WTC11 (cell line): ENCODE measurements around the gene UBAC2. TPM values are rescaled to one million over a fixed set of nuclear protein-coding genes. Genes with fewer than 3 reads are reported as not detected.

Experiments
- ATAC-seq: fragments of 200-7000 bp; cut with Tn5 transposase; 2 replicates; pipeline ENCODE4 v1.10.0; 2021; ENCODE audit warnings: mild to moderate bottlenecking, moderate library complexity
- CTCF ChIA-PET: fragments of 300-600 bp; sonication (Branson Sonifier 250); formaldehyde crosslinking; loops from one replicate; lab custom pipeline; 2021; ENCODE audit warnings: antibody characterized with exemption; lab: Charles Lee
- POLR2A ChIA-PET: fragments of 350-600 bp; sonication (Branson Sonifier 250); formaldehyde crosslinking; loops from one replicate; lab custom pipeline; 2021; ENCODE audit warnings: antibody characterized with exemption; lab: Charles Lee
- DNase-seq: peaks from one replicate; pipeline ENCODE4 v3.0.0; 2021; ENCODE audit warnings: low spot score
- H3K27ac Mint-ChIP-seq: 2 replicates; pipeline ENCODE4 v1.8.0; 2021; ENCODE audit warnings: mixed read lengths
- H3K27me3 Mint-ChIP-seq: 2 replicates; pipeline ENCODE4 v1.8.0; 2021; ENCODE audit warnings: low read depth, mild to moderate bottlenecking, moderate library complexity, mixed read lengths
- H3K36me3 Mint-ChIP-seq: 2 replicates; pipeline ENCODE4 v1.8.0; 2021; ENCODE audit warnings: mixed read lengths
- H3K4me1 Mint-ChIP-seq: 2 replicates; pipeline ENCODE4 v1.8.0; 2022; ENCODE audit warnings: mixed read lengths
- H3K4me3 Mint-ChIP-seq: 2 replicates; pipeline ENCODE4 v1.8.0; 2021; ENCODE audit warnings: mild to moderate bottlenecking, moderate library complexity, mixed read lengths
- H3K9me3 Mint-ChIP-seq: 2 replicates; pipeline ENCODE4 v1.8.0; 2021; ENCODE audit warnings: mixed read lengths
- AFF4 ChIP-seq: sonication (generic); formaldehyde crosslinking; IDR thresholded peaks from 2 replicates; pipeline ENCODE4 v1.8.1; 2023; ENCODE audit warnings: mild to moderate bottlenecking, missing genetic modification reagents, borderline replicate concordance
- ARID4B ChIP-seq: sonication (generic); formaldehyde crosslinking; IDR thresholded peaks from 2 replicates; pipeline ENCODE4 v1.8.0; 2023; ENCODE audit warnings: missing genetic modification reagents, mild to moderate bottlenecking, borderline replicate concordance
- ATF2 ChIP-seq: sonication (generic); formaldehyde crosslinking; IDR thresholded peaks from 2 replicates; pipeline ENCODE4 v1.8.1; 2022; ENCODE audit warnings: low read depth, missing genetic modification reagents, borderline replicate concordance
- CREB1 ChIP-seq: sonication (generic); formaldehyde crosslinking; IDR thresholded peaks from 2 replicates; pipeline ENCODE4 v1.8.0; 2023; ENCODE audit warnings: mild to moderate bottlenecking, missing genetic modification reagents
- CTCF ChIP-seq: fragments of 200-600 bp; IDR thresholded peaks from 2 replicates; pipeline ENCODE4 v1.8.0; 2022; ENCODE audit warnings: antibody characterized with exemption
- E2F4 ChIP-seq: sonication (generic); formaldehyde crosslinking; IDR thresholded peaks from 2 replicates; pipeline ENCODE4 v1.8.1; 2022; ENCODE audit warnings: low read depth, mild to moderate bottlenecking, moderate library complexity, missing genetic modification reagents, borderline replicate concordance
- ELF4 ChIP-seq: sonication (generic); formaldehyde crosslinking; IDR thresholded peaks from 2 replicates; pipeline ENCODE4 v1.8.1; 2022; ENCODE audit warnings: low read depth, mild to moderate bottlenecking, moderate library complexity, missing genetic modification reagents
- EMX1 ChIP-seq: fragments of 250-450 bp; sonication (Bioruptor Pico); IDR thresholded peaks from 2 replicates; pipeline ENCODE4 v1.8.0; 2021; ENCODE audit warnings: mild to moderate bottlenecking
- FOXP1 ChIP-seq: sonication (generic); formaldehyde crosslinking; IDR thresholded peaks from 2 replicates; pipeline ENCODE4 v1.8.0; 2022; ENCODE audit warnings: missing genetic modification reagents, mild to moderate bottlenecking, moderate library complexity, borderline replicate concordance
- HMGA2 ChIP-seq: fragments of 250-450 bp; sonication (Bioruptor Pico); IDR thresholded peaks from 2 replicates; pipeline ENCODE4 v1.4.0; 2021; ENCODE audit warnings: mild to moderate bottlenecking, moderate library complexity
- HMGXB4 ChIP-seq: sonication (generic); formaldehyde crosslinking; IDR thresholded peaks from 2 replicates; pipeline ENCODE4 v1.8.1; 2023; ENCODE audit warnings: mild to moderate bottlenecking, moderate library complexity, missing genetic modification reagents
- IRF1 ChIP-seq: sonication (generic); formaldehyde crosslinking; IDR thresholded peaks from 2 replicates; pipeline ENCODE4 v1.8.0; 2023; ENCODE audit warnings: missing genetic modification reagents
- NFATC4 ChIP-seq: fragments of 250-450 bp; sonication (Bioruptor Pico); IDR thresholded peaks from 2 replicates; pipeline ENCODE4 v1.9.0; 2021; ENCODE audit warnings: mild to moderate bottlenecking
- NR1H2 ChIP-seq: sonication (generic); formaldehyde crosslinking; IDR thresholded peaks from 2 replicates; pipeline ENCODE4 v1.9.0; 2021; ENCODE audit warnings: mild to moderate bottlenecking, moderate library complexity, missing genetic modification reagents
- PRRX2 ChIP-seq: fragments of 250-450 bp; sonication (Bioruptor Pico); IDR thresholded peaks from 2 replicates; pipeline ENCODE4 v1.8.0; 2021; ENCODE audit warnings: mild to moderate bottlenecking
- USF2 ChIP-seq: sonication (generic); formaldehyde crosslinking; IDR thresholded peaks from 2 replicates; pipeline ENCODE4 v1.8.1; 2023; ENCODE audit warnings: mild to moderate bottlenecking, missing genetic modification reagents, moderate library complexity
- ZNF121 ChIP-seq: sonication (generic); formaldehyde crosslinking; IDR thresholded peaks from 2 replicates; pipeline ENCODE4 v1.8.0; 2023; ENCODE audit warnings: missing genetic modification reagents
- total RNA-seq: library from RNA; stranded (reverse); gene quantifications from 3 replicates; pipeline ENCODE4 v1.2.3, GENCODE V29; 2021

UBAC2 gene
- total RNA-seq, 1 experiment from 2014 or later = 64.7 TPM

GRCh38 chr13:99285432-99286182 is 85.0 kb downstream of the UBAC2 start (continued):
- TF ChIP-seq ATF2 (no peak), CREB1 (CRISPR knock-in tag) (no peak), HMGXB4 (CRISPR knock-in tag) (no peak), ARID4B (no peak), CTCF (no peak), E2F4 (CRISPR knock-in tag) (no peak)

- POLR2A ChIA-PET = no interaction called here
- DNase-seq (no peak), ATAC-seq (no peak)
- Mint-ChIP-seq H3K27me3 (no peaks in the 10 kb centered on the region), H3K27ac (no peak overlapping the region), H3K36me3 (no peaks in the 10 kb centered on the region), H3K9me3 (no peaks in the 10 kb centered on the region), H3K4me3 (no peak overlapping the region), H3K4me1 (no peaks in the 10 kb centered on the region)
- CTCF ChIA-PET = interaction anchor here (0.7 kb wide), 1 partner anchor 10 kb away, joined by 5 read pairs; no protein-coding TSS in a partner anchor
- TF ChIP-seq ELF4 (no peak), ZNF121 (no peak), HMGA2 (no peak), NFATC4 (CRISPR knock-in tag) (no peak), AFF4 (CRISPR knock-in tag) (no peak), HMGXB4 (CRISPR knock-in tag) (no peak), PRRX2 (CRISPR knock-in tag) (no peak), USF2 (CRISPR knock-in tag) (no peak), EMX1 (CRISPR knock-in tag) (no peak), NR1H2 (CRISPR knock-in tag) (no peak), IRF1 (CRISPR knock-in tag) (no peak), FOXP1 (no peak)
Observed at GRCh38 chr13:99287551-99287950, 86.9 kb downstream of the UBAC2 start.
